ENCODE data around the gene FOXK2.

FOXK2 gene

GRCh38 chr17:82518826-82519810 is at the start of gene FOXK2:
Gene FOXK2, plus strand, starts transcription at chr17:82519732. Its CDS starts 157 bp downstream, at chr17:82519889.
- Histone ChIP-seq H3K4me1 (peaks cover 0 to 34% (median 13%) of the 10 kb centered on the region in 4 donors), H3K36me3 (no peaks in the 10 kb centered on the region), H3K9me3 (no peaks in the 10 kb centered on the region), H3K4me3 (peak within 1 kb of the TSS; percentile 67 to 98), H3K27ac (peak within 1 kb of the TSS; percentile 84 to 99), H3K27me3 (no peaks in the 10 kb centered on the region)
- DNase-seq = peak; percentile 83 to 97
- TF ChIP-seq CTCF (IDR thresholded peaks at IDR 0.05) = peak in 1 of 2 experiments; percentile 28
- intact Hi-C loops (cut with DNase I; ENCODE audit: low total_unique reads) = no loop called here

GRCh38 chr17:82470065-82470464 is 49.5 kb upstream of the FOXK2 start:
- H3K27me3 ChIP-seq = no peaks in the 10 kb centered on the region
- no peak overlapping the region for H3K4me3 ChIP-seq
- H3K27ac ChIP-seq = no peak overlapping the region
- no peak for DNase-seq
- TF ChIP-seq CTCF (IDR thresholded peaks at IDR 0.05) = no peak
- no peaks in the 10 kb centered on the region for H3K9me3 ChIP-seq
- no peaks in the 10 kb centered on the region for H3K4me1 ChIP-seq
- H3K36me3 ChIP-seq = peaks cover 62 to 96% (median 78%) of the 10 kb centered on the region in 3 donors
- intact Hi-C loops (cut with DNase I; ENCODE audit: low total_unique reads) = no loop called here

- intact Hi-C loops (cut with DNase I; ENCODE audit: low total_unique reads) = no loop called here
- H3K9me3 ChIP-seq = no peaks in the 10 kb centered on the region
- H3K27ac ChIP-seq = no peak overlapping the region
- TF ChIP-seq CTCF (IDR thresholded peaks at IDR 0.05) = no peak
- H3K4me1 ChIP-seq = no peaks in the 10 kb centered on the region
- peaks cover 49 to 96% (median 72%) of the 10 kb centered on the region in 3 donors for H3K36me3 ChIP-seq
- H3K4me3 ChIP-seq = no peak overlapping the region
- DNase-seq = no peak
- H3K27me3 ChIP-seq = no peaks in the 10 kb centered on the region
These were observed 45.1 kb upstream of the FOXK2 start for GRCh38 chr17:82474223-82475010.

- Histone ChIP-seq H3K9me3 (no peaks in the 10 kb centered on the region), H3K4me3 (no peak overlapping the region), H3K36me3 (peaks cover 49 to 96% (median 75%) of the 10 kb centered on the region in 3 donors), H3K4me1 (no peaks in the 10 kb centered on the region), H3K27ac (no peak overlapping the region), H3K27me3 (no peaks in the 10 kb centered on the region)
- intact Hi-C loops (cut with DNase I; ENCODE audit: low total_unique reads) = no loop called here
- no peak for TF ChIP-seq CTCF (IDR thresholded peaks at IDR 0.05)
- no peak for DNase-seq
These were observed 44.1 kb upstream of the FOXK2 start for GRCh38 chr17:82475458-82475857.

GRCh38 chr17:82477934-82478333 is 41.6 kb upstream of the FOXK2 start:
- Histone ChIP-seq H3K9me3 (no peaks in the 10 kb centered on the region), H3K36me3 (peaks cover 68 to 100% (median 82%) of the 10 kb centered on the region in 3 donors), H3K4me3 (no peak overlapping the region), H3K4me1 (no peaks in the 10 kb centered on the region), H3K27me3 (no peaks in the 10 kb centered on the region), H3K27ac (no peak overlapping the region)
- intact Hi-C loops (cut with DNase I; ENCODE audit: low total_unique reads) = no loop called here
- no peak for DNase-seq
- TF ChIP-seq CTCF (IDR thresholded peaks at IDR 0.05) = no peak
